Ishikawa (cell line): ENCODE data around the gene GYS2.

Experiments
- CEBPB ChIP-seq: IDR thresholded peaks from 2 replicates; pipeline ENCODE4 v1.6.1; 2012
- CREB1 ChIP-seq: IDR thresholded peaks from 2 replicates; pipeline ENCODE4 v1.6.1; 2012; ENCODE audit warnings: low read depth
- EGR1 ChIP-seq: IDR thresholded peaks from 2 replicates; pipeline ENCODE4 v1.6.1; 2012
- EP300 ChIP-seq: IDR thresholded peaks from 2 replicates; pipeline ENCODE4 v1.6.1; 2012; ENCODE audit warnings: borderline replicate concordance
- FOXM1 ChIP-seq: IDR thresholded peaks from 2 replicates; pipeline ENCODE4 v1.6.1; 2012; ENCODE audit warnings: low read depth, borderline replicate concordance
- MAX ChIP-seq: IDR thresholded peaks from 2 replicates; pipeline ENCODE4 v1.6.1; 2012
- NFIC ChIP-seq: IDR thresholded peaks from 2 replicates; pipeline ENCODE4 v1.6.1; 2012
- RAD21 ChIP-seq: IDR thresholded peaks from 2 replicates; pipeline ENCODE4 v1.6.1; 2012; ENCODE audit warnings: low read depth
- REST ChIP-seq: IDR thresholded peaks from 2 replicates; pipeline ENCODE4 v1.6.1; 2012; ENCODE audit warnings: low read depth, mild to moderate bottlenecking
- TAF1 ChIP-seq: IDR thresholded peaks from 2 replicates; pipeline ENCODE4 v1.6.1; 2012; ENCODE audit warnings: low read depth, mild to moderate bottlenecking
- TCF12 ChIP-seq: IDR thresholded peaks from 2 replicates; pipeline ENCODE4 v1.6.1; 2012; ENCODE audit warnings: low read depth
- TEAD4 ChIP-seq: IDR thresholded peaks from 2 replicates; pipeline ENCODE4 v1.6.1; 2012
- USF1 ChIP-seq: IDR thresholded peaks from 2 replicates; pipeline ENCODE4 v1.6.1; 2012
- YY1 ChIP-seq: IDR thresholded peaks from 2 replicates; pipeline ENCODE4 v1.6.1; 2012; ENCODE audit warnings: low read depth
- ZBTB7A ChIP-seq: IDR thresholded peaks from 2 replicates; pipeline ENCODE4 v1.6.1; 2012; ENCODE audit warnings: low read depth

Gene GYS2

GRCh38 chr12:21529456-21529855 is 75.2 kb downstream of the GYS2 start:
- TF ChIP-seq EGR1: no peak
- TF ChIP-seq CEBPB: no peak
- no peak for TF ChIP-seq RAD21
- TF ChIP-seq ZBTB7A: no peak
- TF ChIP-seq FOXM1: no peak
- TF ChIP-seq YY1: no peak
- no peak for TF ChIP-seq USF1

GRCh38 chr12:21528953-21529352 is 75.7 kb downstream of the GYS2 start:
- TF ChIP-seq USF1 (no peak), CEBPB (no peak), FOXM1 (0 out of 2 replicates have a peak, but pooled peaks have one; percentile 28), YY1 (no peak), EGR1 (no peak), RAD21 (no peak), EP300 (0 out of 2 replicates have a peak, but pooled peaks have one; percentile 31), TAF1 (no peak), NFIC (peak; percentile 92), TCF12 (no peak), REST (no peak), ZBTB7A (no peak), CREB1 (no peak), MAX (no peak), TEAD4 (peak; percentile 66)

- TF ChIP-seq ZBTB7A (peak; percentile 84; the same call in 1 of the 2 replicates), NFIC (peak; percentile 15; the same call in 1 of the 2 replicates), TEAD4 (no peak), USF1 (no peak), EGR1 (no peak), TCF12 (no peak; the same call in 1 of the 2 replicates), CREB1 (no peak), MAX (no peak), YY1 (no peak), CEBPB (no peak), RAD21 (no peak)
Measured at GRCh38 chr12:21527451-21528180, 77.0 kb downstream of the GYS2 start.

GRCh38 chr12:21526721-21527345 is 77.8 kb downstream of the GYS2 start:
- TF ChIP-seq NFIC: 0 out of 2 replicates have a peak, but pooled peaks have one; percentile 66
- TF ChIP-seq MAX: no peak
- no peak for TF ChIP-seq RAD21
- TF ChIP-seq ZBTB7A: no peak
- TF ChIP-seq TEAD4: no peak
- TF ChIP-seq EGR1: no peak
- TF ChIP-seq REST: no peak
- no peak for TF ChIP-seq CEBPB
- TF ChIP-seq EP300: no peak
- TF ChIP-seq FOXM1: peak; percentile 9; the same call in 1 of the 2 replicates
- TF ChIP-seq CREB1: no peak
